Adrenal gland (tissue), 5 donors: ENCODE measurements around the gene TMX1.

ENCODE experiments used
- POLR2A ChIP-seq, 2 donors: fragments of 450-650 bp; IDR thresholded peaks; one replicate each; pipeline ENCODE4 v1.6.1; 2017; ENCODE audit warnings: antibody characterized with exemption in 2 of 2, mild to moderate bottlenecking in 2 of 2, moderate library complexity in 1 of 2
- TF ChIP-seq, protein P1 (sequence below), 6 experiments: fragments of 450-650 bp in 4 of 6; fragments of 200-600 bp in 2 of 6; sonication (generic) in 1 of 6; IDR thresholded peaks; 1 replicate in 5 of 6; 2 replicates in 1 of 6; pipeline versions ENCODE4 v1.5.1 to v1.8.0; 2016 to 2021; ENCODE audit warnings: antibody characterized with exemption in 6 of 6, mild to moderate bottlenecking in 2 of 6, moderate library complexity in 1 of 6
- donor health status: DM: no; HTN: no; CAD: no.

DNA sequence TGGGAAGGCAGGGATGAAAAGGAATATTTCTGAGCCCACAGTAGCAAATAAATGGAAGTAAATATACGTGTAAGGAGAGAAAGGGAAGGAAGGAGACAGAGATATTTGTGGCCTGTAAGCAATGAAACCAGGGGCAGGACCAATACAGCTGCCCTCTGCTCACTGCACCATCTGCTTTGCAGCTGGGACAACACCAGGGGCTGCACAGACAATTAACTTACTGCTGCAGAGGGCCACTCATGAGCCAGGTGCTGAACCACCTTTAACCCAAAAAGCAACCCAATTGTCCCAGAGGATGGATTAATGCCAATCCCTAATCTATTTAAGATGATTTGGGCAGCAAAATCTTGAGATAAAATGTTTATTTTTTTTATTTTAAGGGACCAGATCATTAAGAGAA lies 30.6 kb upstream of the TMX1 start:
- TF ChIP-seq, protein P1, sequence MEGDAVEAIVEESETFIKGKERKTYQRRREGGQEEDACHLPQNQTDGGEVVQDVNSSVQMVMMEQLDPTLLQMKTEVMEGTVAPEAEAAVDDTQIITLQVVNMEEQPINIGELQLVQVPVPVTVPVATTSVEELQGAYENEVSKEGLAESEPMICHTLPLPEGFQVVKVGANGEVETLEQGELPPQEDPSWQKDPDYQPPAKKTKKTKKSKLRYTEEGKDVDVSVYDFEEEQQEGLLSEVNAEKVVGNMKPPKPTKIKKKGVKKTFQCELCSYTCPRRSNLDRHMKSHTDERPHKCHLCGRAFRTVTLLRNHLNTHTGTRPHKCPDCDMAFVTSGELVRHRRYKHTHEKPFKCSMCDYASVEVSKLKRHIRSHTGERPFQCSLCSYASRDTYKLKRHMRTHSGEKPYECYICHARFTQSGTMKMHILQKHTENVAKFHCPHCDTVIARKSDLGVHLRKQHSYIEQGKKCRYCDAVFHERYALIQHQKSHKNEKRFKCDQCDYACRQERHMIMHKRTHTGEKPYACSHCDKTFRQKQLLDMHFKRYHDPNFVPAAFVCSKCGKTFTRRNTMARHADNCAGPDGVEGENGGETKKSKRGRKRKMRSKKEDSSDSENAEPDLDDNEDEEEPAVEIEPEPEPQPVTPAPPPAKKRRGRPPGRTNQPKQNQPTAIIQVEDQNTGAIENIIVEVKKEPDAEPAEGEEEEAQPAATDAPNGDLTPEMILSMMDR (IDR thresholded peaks at IDR 0.05): no peak
- TF ChIP-seq POLR2A (IDR thresholded peaks at IDR 0.05): no peak
